ENCODE results near the gene PHF2. TPM values are rescaled to one million over a fixed set of nuclear protein-coding genes. Genes with fewer than 3 reads are reported as not detected.

PHF2 gene
- total RNA-seq, 1 experiment from 2014 or later, result 11.6 TPM

DNA sequence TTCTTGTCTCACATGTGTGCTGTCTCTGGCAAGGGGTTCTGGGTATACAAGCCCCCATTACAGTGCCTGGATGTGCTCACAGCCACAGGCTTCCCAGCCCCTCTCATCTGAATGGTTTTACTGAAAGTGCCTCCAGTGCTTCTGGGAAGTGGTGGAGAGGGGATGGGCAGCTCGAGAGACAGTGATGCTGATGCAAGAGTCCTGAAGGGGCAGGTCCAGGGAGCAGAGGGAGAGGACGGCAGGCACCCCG lies 93.5 kb downstream of the PHF2 start (continued):
- TF ChIP-seq FOXJ3 (CRISPR knock-in tag; IDR thresholded peaks at IDR 0.05; ENCODE audit: borderline replicate concordance), result no peak
- no peak for TF ChIP-seq MXD4 (CRISPR knock-in tag; IDR thresholded peaks at IDR 0.05; ENCODE audit: borderline replicate concordance)
- TF ChIP-seq TEAD4 (CRISPR knock-in tag; IDR thresholded peaks at IDR 0.05), result no peak
- TF ChIP-seq, protein P1, sequence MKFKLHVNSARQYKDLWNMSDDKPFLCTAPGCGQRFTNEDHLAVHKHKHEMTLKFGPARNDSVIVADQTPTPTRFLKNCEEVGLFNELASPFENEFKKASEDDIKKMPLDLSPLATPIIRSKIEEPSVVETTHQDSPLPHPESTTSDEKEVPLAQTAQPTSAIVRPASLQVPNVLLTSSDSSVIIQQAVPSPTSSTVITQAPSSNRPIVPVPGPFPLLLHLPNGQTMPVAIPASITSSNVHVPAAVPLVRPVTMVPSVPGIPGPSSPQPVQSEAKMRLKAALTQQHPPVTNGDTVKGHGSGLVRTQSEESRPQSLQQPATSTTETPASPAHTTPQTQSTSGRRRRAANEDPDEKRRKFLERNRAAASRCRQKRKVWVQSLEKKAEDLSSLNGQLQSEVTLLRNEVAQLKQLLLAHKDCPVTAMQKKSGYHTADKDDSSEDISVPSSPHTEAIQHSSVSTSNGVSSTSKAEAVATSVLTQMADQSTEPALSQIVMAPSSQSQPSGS (CRISPR knock-in tag; IDR thresholded peaks at IDR 0.05; ENCODE audit: borderline replicate concordance, low read depth), result no peak
- no peak for TF ChIP-seq NFATC4 (CRISPR knock-in tag; IDR thresholded peaks at IDR 0.05)
- no peak for TF ChIP-seq ZNF263 (CRISPR knock-in tag; IDR thresholded peaks at IDR 0.05; ENCODE audit: low read depth)

- TF ChIP-seq E2F4 (CRISPR knock-in tag; IDR thresholded peaks at IDR 0.05; ENCODE audit: borderline replicate concordance, low read depth), result no peak
- no peak for TF ChIP-seq ZNF416 (CRISPR knock-in tag; IDR thresholded peaks at IDR 0.05)
- no peak for TF ChIP-seq ZBTB21 (CRISPR knock-in tag; IDR thresholded peaks at IDR 0.05; ENCODE audit: borderline replicate concordance)
- no peak for TF ChIP-seq JUN (CRISPR knock-in tag; IDR thresholded peaks at IDR 0.05)
- no peak for TF ChIP-seq USF1 (CRISPR knock-in tag; IDR thresholded peaks at IDR 0.05)
- TF ChIP-seq, protein P2, sequence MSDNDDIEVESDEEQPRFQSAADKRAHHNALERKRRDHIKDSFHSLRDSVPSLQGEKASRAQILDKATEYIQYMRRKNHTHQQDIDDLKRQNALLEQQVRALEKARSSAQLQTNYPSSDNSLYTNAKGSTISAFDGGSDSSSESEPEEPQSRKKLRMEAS (CRISPR knock-in tag; IDR thresholded peaks at IDR 0.05), result no peak
- TF ChIP-seq, protein P3, sequence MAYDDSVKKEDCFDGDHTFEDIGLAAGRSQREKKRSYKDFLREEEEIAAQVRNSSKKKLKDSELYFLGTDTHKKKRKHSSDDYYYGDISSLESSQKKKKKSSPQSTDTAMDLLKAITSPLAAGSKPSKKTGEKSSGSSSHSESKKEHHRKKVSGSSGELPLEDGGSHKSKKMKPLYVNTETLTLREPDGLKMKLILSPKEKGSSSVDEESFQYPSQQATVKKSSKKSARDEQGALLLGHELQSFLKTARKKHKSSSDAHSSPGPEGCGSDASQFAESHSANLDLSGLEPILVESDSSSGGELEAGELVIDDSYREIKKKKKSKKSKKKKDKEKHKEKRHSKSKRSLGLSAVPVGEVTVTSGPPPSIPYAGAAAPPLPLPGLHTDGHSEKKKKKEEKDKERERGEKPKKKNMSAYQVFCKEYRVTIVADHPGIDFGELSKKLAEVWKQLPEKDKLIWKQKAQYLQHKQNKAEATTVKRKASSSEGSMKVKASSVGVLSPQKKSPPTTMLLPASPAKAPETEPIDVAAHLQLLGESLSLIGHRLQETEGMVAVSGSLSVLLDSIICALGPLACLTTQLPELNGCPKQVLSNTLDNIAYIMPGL (CRISPR knock-in tag; IDR thresholded peaks at IDR 0.05), result no peak
- no peak for TF ChIP-seq NFATC4 (CRISPR knock-in tag; IDR thresholded peaks at IDR 0.05)
- TF ChIP-seq ZNF425 (CRISPR knock-in tag; conservative IDR thresholded peaks at IDR 0.05), result no peak
- no peak for TF ChIP-seq ZNF317 (CRISPR knock-in tag; IDR thresholded peaks at IDR 0.05; ENCODE audit: borderline replicate concordance, low read depth)
- TF ChIP-seq FOXP4 (CRISPR knock-in tag; IDR thresholded peaks at IDR 0.05), result no peak
- no peak for TF ChIP-seq AFF4 (CRISPR knock-in tag; IDR thresholded peaks at IDR 0.05; ENCODE audit: borderline replicate concordance)
- Mint-ChIP-seq H3K36me3 (no peaks in the 10 kb centered on the region), H3K4me3 (no peak overlapping the region), H3K27me3 (ENCODE audit: low read depth) (no peaks in the 10 kb centered on the region), H3K27ac (no peak overlapping the region), H3K4me1 (no peaks in the 10 kb centered on the region), H3K9me3 (no peaks in the 10 kb centered on the region)
- ChIA-PET POLR2A (no interaction called here), CTCF (interaction anchor here (0.6 kb wide), 1 partner anchor 516 kb away, joined by 3 read pairs; no protein-coding TSS in a partner anchor)
- peak; percentile 7 for DNase-seq (ENCODE audit: low spot score)
- no peak for ATAC-seq
Measured at GRCh38 chr9:93670208-93671019, 94.0 kb downstream of the PHF2 start.
